Hepatocyte (in vitro differentiated cells): ENCODE results near the gene WNT2B.

Source experiments
- EZH2 ChIP-seq: fragments of 200-600 bp; sonication (generic); IDR thresholded peaks from 2 replicates; pipeline ENCODE4 v1.6.1; 2016; ENCODE audit warnings: antibody characterized with exemption, mild to moderate bottlenecking, borderline replicate concordance
- TF ChIP-seq, protein P1 (sequence below): fragments of 200-600 bp; sonication (generic); IDR thresholded peaks from 2 replicates; pipeline ENCODE4 v1.5.1; 2016; ENCODE audit warnings: antibody characterized with exemption, mild to moderate bottlenecking; ENCODE audit not compliant: poor library complexity

DNA sequence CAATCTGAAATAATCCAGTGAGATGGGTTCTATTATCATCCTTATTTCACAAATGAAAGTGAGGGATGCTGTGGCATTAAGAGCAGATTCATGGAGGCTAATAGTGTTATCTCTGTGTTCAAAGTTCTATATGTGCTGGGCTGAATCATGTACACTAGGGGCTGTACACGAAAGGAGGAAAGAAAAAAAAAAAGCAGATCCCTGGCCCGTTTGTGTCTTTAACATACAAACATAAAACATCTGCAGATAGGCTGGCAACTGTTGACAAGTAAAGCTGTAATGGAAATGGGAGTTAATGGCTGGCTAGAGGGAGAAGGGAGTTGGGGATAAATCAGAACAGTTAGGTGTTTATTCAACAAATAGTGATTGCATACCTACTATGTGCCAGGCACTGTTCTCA lies 3.1 kb downstream of the WNT2B start:
- no peak for TF ChIP-seq EZH2
- TF ChIP-seq, protein P1, sequence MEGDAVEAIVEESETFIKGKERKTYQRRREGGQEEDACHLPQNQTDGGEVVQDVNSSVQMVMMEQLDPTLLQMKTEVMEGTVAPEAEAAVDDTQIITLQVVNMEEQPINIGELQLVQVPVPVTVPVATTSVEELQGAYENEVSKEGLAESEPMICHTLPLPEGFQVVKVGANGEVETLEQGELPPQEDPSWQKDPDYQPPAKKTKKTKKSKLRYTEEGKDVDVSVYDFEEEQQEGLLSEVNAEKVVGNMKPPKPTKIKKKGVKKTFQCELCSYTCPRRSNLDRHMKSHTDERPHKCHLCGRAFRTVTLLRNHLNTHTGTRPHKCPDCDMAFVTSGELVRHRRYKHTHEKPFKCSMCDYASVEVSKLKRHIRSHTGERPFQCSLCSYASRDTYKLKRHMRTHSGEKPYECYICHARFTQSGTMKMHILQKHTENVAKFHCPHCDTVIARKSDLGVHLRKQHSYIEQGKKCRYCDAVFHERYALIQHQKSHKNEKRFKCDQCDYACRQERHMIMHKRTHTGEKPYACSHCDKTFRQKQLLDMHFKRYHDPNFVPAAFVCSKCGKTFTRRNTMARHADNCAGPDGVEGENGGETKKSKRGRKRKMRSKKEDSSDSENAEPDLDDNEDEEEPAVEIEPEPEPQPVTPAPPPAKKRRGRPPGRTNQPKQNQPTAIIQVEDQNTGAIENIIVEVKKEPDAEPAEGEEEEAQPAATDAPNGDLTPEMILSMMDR: no peak
